Ovary (tissue), 3 donors: Measurements from ENCODE around the gene DPPA4.

ENCODE experiments used
- CTCF ChIP-seq, 3 donors: fragments of 450-650 bp in 2 of 3; fragments of 200-600 bp in 1 of 3; IDR thresholded peaks; one replicate each; pipeline versions ENCODE4 v1.5.1 to v1.8.0; 2016 to 2022; ENCODE audit warnings: antibody characterized with exemption in 3 of 3, mild to moderate bottlenecking in 1 of 3
- EP300 ChIP-seq: sonication (generic); formaldehyde crosslinking; IDR thresholded peaks from one replicate; pipeline ENCODE4 v1.6.1; 2017; ENCODE audit warnings: antibody characterized with exemption
- POLR2A ChIP-seq: fragments of 450-650 bp; IDR thresholded peaks from one replicate; pipeline ENCODE4 v1.6.1; 2017; ENCODE audit warnings: antibody characterized with exemption, mild to moderate bottlenecking, moderate library complexity
- donor health status: DM: no; HTN: no; CAD: no.

GRCh38 chr3:109351231-109351630, 13.9 kb upstream of the DPPA4 start:
- no peak for TF ChIP-seq CTCF (IDR thresholded peaks at IDR 0.05)
- no peak for TF ChIP-seq POLR2A
- no peak for TF ChIP-seq EP300
